ENCODE results near the gene DBNL.

DBNL gene

DNA sequence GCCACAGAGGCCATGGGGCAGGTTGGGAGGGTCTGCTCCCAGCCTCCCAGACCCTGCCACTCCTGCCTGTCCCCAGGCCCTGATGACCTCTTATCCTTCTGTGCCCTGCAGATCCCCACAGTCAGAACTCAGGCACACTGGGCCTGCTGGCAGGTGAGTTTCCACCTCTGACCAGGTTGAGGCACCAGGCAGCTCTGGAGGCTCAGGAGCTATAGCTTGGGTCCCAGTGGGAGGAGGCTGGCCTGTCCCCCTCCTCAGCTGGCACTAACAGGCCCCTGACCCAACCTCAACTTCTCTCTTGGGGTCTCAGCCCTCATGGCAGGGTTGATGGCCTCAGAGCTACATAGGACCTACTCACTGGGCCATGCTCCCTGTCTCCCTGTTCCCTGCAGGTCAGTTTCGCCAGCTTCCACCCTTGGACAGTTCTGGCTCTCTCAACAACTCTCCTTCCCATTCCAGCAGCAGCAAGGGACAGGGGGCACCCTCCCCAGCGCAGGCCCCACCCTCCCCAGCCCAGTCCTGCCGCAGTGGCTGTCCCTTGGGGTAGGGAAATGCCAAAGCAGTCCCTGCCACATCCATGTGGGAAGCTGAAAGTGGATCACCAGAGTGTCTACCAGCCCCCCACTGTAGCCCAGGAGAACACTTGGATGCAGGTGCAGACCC lies 56.9 kb downstream of the DBNL start:
- DNase-seq: no peak

DNA sequence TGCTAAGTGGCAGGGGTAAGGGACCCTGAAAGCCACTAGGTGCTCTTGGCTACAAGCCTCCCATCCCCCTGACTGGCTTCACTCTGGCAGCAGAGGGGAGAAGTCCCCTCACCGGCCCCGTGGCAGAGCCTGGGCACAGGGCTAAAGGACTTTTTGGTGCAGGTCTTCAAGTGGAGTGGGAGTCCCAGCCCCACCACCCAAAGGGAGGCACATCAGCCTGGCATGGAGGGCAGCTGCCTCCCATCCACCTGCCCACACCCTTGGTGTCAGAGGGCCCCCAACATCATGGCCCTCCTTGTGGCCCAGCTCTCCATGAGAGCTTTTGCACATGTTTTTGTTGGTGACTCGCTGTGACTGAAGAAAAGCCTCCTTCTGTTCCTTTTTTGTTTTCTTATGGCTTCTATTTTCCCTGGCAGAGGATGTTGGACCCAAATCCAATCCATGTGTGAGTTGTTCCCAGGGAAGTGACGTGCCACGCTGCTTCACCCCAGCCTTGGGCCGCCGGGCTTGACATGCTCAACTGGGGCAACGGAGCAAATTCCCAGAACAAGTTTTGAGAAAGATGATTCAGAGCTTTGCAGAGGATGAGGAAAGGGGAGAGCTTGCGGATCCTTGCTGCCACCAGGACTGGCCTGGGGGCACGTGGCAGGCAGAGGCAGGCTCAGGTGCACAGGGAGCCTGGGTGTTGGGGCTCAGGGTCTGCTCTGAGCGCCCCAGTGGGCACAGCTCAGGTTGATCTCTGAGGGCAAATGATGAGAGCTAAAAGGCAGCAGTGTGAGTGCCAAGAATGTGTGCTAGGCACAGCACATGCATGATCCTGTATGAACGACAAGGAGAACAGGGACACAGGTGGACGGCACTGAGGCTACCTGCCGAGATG lies 57.7 kb downstream of the DBNL start:
- DNase-seq: no peak

DNA sequence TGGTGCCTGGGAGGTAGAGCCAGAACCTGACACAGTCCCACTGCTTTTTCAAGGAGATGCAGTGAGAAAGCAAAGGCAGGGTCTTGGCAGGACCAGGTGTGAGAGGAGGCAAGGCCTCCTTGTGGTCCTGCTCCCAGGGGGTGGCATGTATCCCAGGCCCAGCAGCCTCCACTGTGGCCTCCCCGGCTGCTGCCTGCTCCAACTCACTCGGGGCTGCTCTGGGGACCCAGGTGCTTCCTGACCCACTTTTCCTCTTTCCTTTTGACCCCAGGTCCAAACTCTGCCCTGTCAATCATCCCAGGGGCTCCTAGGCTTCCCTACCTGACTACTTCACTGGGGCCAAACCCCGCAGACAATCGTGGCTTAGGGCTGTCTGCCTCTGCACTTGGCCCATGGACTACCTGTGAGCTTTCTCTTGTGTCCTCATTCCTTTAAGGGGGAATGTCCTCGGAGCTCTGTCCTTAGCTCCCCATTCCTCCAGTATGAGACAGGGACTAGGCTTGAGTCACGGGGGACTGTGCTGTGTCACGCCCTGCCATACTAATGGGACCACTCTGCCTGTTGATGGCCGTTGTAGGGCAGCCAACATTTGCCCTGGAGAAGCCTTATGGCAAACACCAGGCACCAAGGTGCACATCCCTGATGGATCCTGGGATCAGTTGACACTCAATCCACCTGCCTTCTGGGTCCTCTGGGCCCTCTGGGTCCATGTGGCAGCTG lies 58.5 kb downstream of the DBNL start:
- DNase-seq: no peak

DNA sequence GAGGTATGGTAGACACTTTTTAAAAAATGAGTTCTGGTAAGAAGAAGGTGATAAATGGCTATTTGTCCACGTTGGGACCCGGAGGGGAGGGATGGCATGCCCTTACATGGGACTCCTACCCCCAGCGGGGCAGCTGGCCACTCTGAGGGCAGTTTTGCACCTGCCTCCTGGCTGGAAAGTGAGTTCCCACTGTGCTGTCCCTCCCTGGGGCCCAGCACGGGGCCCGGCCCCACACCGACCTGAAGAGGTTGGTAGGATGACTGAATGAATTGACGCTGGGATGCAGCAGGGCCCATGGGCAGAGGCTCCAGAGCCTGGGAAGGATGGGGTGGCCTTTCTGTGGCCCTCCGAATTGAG lies 59.0 kb downstream of the DBNL start:
- DNase-seq: no peak

DNA sequence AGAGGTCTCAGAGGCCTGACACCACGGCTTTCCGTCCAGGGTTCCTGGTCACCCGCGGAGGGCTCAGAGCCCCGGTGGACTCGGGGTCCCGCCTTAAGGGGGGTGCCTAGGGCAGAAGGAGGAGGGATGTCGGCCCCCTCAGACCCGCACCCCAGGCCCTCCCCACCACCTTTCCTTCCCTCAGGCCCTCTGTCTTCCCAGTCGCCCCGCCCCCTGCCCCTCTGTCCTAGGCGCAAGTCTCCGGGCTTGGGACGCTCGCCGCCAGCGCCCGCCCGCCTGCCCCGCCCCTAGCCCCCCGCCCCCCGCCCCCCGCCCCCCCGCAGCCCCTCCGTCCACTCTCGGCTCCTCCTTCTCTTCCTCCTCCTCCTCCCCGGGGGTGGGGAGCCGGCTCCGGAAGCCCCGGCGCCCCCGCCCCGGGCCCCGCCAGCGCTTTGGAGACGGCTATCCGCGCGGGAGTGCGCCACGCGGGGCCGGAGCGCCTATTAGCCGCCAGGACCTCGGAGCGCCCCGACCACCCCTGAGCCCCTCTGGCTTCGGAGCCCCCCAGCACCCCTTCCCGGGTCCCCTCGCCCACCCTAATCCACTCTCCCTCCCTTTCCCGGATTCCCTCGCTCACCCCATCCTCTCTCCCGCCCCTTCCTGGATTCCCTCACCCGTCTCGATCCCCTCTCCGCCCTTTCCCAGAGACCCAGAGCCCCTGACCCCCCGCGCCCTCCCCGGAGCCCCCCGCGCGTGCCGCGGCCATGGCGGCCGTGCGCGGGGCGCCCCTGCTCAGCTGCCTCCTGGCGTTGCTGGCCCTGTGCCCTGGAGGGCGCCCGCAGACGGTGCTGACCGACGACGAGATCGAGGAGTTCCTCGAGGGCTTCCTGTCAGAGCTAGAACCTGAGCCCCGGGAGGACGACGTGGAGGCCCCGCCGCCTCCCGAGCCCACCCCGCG lies 59.7 kb downstream of the DBNL start, which contains the start of gene AEBP1:
Gene AEBP1, plus strand, starts transcription at position 423 of the 937 bp plus-strand sequence. Its CDS starts 321 bp downstream, at position 744.
- DNase-seq: no peak

DNA sequence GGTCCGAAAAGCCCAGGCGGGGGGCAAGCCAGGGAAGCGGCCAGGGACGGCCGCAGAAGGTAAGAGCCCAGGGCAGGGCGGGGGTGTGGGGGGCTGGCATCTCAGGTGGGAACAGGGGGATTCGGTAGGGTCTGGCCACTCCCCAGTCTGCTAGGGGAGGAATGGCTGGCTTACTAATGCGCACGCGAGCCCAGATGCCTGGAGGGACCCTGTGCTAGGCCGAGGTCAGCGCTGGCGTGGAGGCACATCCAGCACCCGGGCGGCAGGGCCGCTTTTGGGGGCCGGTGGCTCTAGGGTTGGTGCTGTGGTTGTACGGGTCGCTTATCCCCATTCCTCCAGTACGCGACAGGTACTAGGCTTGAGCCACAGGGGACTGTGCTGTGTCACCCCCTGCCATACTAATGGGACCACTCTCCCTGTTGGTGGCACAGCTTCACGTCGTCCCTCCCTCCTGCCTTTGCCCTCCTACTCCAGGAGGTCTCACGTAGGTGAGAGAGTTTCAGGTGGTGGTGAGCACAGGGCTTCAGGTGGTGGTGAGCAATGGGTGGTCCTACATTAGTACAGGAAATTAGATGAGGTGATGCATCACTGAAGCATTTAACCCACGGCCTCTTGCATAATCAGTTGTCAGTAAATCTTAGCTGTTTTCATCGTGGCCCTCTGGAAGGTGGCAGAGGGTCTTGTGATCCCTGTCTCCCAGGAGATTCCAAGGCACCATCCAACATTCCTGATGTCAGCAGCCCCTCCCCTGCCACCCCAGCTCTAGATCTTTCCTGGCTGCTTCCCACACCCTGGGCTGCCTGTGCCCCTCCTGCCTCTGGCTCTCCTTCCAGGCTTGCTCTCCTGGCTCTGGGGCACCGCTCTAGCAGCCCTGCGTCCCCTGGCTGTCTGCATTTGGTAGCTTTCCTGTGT lies 60.6 kb downstream of the DBNL start:
- peak; percentile 72 for DNase-seq

DNA sequence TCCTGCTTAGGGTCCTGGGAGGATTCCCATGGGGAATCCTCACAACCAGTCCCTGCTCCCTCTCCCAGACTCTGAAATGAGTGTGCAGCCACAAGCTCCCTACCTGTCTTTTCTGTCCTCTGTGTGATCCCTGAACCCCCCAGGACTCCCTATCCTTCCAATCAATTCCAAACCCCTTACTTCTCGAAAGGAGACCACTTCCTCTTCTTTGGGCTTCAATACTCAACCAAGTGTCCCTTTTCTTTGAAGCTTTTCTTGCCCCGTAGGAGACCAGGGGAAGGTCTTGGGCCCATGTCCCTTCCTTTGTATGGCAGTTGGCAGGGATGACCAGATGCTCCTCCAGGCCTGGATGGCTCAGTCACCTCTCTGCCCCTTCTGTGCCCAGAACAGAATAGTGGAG lies 61.3 kb downstream of the DBNL start:
- DNase-seq: no peak

DNA sequence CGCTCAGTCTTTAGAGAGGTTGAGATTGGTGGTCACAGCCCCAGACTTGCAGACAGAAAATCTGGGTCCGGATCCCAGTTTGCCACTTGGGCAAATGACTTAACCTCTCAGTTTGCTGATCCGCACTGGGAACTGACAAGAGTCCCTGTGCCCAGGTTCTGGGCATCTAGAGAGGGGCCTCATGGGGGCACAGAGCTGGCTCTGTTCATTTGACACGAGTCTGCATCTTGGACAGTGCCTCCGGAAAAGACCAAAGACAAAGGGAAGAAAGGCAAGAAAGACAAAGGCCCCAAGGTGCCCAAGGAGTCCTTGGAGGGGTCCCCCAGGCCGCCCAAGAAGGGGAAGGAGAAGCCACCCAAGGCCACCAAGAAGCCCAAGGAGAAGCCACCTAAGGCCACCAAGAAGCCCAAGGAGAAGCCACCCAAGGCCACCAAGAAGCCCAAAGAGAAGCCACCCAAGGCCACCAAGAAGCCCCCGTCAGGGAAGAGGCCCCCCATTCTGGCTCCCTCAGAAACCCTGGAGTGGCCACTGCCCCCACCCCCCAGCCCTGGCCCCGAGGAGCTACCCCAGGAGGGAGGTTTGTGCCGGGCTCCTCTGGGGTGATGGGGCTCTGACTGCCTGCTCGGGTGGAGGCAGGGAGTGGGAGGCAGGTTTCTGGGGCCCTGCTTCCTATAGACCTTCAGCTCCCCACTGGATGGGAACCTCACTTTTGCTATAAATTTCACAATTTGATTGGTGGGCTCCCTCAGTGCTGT lies 62.0 kb downstream of the DBNL start:
- no peak for DNase-seq

DNA sequence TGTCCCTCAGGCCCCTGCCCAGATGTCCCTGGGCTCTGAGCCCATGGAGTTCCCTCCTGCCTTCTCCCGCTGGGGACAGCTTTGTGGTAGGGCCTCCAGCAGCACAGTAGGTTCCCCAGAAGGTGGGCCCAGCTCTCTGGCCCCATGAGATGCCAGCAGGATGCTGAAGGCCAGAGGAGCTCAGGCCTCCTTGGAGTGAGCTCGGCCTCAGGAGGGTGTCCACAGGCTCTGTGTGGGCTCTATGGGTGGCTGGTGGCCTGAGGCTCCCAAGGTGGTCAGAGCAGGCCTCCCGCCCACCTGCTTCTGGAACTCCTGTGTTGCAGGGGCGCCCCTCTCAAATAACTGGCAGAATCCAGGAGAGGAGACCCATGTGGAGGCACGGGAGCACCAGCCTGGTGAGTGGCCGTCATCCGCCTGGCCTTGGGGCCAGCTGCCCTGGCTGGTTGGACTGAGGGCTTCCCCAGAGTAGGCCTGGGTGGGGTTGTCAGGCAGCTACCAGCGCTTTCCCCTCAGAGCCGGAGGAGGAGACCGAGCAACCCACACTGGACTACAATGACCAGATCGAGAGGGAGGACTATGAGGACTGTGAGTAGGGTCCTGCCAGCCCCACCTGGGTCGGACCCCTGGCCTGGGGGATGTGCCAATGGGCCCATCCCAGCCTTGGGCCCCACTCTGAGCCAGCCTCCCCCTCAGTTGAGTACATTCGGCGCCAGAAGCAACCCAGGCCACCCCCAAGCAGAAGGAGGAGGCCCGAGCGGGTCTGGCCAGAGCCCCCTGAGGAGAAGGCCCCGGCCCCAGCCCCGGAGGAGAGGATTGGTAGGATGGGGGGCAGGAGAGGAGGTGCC lies 62.8 kb downstream of the DBNL start:
- DNase-seq: no peak

DNA sequence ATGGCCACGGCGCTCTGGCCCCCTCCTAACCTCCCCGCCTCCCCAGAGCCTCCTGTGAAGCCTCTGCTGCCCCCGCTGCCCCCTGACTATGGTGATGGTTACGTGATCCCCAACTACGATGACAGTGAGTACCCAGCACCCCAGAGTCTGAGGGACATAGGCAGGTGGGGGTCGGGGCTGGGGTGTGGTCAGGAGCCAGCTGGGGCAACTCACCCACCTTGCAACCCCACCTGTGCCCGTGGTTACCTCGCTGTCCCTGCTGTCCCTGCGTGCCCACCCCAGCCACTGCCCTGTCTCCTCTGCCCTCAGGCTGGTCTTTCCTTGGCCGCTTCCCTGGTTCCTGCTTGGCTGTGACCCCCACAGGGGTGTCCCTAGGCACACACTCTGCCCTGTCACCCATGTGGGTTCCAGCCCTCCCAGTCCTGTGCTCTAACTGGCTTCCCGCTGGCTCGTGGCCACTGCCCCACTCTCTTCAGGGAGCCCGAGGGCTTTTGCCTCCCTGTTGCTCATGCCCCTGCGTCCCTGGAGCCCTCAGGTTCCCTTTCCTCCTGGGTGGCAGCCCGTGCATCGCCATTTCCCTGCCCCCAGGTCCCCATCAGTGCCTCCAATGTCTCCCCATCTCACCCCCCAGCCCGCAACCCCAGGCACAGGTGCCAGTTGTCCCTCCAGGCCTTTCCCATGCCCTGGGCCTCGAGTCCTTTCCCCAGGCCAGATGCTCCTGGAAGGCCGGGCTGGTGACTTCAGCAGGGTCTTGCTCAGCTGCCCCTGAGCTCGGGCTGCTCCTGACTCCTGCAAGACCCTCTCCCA lies 63.7 kb downstream of the DBNL start:
- DNase-seq: no peak

DNA sequence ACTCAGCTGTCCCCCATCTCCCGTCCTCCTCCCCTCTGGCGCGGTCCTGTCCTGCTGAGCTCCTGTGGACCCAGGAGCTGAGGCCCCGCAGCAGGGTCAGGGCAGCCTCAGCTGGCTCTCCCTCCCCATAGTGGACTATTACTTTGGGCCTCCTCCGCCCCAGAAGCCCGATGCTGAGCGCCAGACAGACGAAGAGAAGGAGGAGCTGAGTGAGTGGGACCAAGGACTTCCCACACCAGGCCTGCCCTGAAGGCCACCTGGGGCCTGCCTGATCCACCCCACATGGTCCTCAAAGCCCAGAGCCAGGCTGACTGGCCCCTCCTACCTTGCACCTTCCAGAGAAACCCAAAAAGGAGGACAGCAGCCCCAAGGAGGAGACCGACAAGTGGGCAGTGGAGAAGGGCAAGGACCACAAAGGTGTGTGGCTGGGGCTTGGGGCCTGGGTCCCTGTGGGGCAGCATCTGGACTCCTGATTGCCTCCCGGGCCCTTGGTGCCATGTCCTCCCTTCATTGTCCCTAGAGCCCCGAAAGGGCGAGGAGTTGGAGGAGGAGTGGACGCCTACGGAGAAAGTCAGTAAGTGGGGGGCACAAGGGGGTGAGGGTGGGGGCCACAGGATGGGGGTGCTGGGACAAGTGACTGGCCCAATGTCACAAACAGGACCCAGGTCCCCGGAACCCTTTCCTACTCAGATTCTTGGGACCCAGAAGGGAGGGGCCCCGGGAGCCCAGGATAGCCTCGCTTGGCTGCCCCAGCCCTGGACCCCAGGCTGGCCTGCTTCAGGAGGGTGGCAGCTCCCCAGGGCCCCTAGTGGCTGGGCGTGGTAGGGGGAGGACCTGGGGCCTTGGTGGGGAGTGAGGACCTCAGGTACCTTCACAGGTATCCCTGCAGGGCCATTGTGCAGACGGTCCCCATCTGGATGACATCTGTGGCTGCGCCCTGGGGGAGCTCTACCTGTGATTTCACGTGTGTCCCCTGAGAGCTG lies 64.6 kb downstream of the DBNL start:
- no peak for DNase-seq

DNA sequence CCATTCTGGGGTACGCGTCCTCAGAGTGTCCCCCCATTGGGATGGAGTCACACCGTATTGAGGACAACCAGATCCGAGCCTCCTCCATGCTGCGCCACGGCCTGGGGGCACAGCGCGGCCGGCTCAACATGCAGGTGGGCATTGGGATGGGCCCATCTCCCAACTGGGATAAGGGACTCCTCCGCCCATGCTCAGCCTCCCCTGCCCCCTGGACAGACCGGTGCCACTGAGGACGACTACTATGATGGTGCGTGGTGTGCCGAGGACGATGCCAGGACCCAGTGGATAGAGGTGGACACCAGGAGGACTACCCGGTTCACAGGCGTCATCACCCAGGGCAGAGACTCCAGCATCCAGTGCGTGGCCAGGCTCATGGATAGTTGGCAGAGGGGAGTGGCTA lies 65.5 kb downstream of the DBNL start:
- DNase-seq: no peak

DNA sequence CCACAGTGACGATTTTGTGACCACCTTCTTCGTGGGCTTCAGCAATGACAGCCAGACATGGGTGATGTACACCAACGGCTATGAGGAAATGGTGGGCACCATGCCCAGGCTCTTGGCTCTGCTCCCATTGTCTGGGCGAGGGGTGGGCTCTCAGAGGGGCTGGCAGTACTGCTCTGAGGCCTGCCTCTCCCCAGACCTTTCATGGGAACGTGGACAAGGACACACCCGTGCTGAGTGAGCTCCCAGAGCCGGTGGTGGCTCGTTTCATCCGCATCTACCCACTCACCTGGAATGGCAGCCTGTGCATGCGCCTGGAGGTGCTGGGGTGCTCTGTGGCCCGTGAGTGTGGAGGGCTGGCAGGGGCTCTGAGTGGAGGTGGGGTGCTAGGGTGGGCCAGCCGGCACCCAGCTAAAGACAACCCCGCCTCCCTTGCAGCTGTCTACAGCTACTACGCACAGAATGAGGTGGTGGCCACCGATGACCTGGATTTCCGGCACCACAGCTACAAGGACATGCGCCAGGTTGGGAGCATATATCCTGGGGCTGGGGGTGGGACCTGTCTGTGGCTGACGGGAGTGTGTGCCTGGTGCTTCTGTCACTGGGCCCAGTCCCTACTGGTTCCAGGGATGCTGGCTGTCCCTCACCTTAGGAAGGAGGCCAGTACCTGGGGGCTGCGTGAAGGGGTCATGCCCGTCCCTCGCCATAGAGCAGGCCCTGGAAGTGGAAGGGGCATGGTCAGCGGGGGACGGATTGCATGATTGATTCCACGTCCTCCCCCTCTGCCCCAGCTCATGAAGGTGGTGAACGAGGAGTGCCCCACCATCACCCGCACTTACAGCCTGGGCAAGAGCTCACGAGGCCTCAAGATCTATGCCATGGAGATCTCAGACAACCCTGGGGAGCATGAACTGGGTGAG lies 66.5 kb downstream of the DBNL start:
- DNase-seq: no peak

All from NCI-H226 (cell line).